C4-2B (cell line): ENCODE results near the gene NEUROG3.

Source experiments
- CTCF ChIP-seq: fragments of 450-650 bp; conservative IDR thresholded peaks from 2 replicates; pipeline ENCODE4 v1.5.1; 2017; ENCODE audit warnings: mild to moderate bottlenecking
- ZFX ChIP-seq: fragments of 450-650 bp; IDR thresholded peaks from 2 replicates; pipeline ENCODE4 v1.6.1; 2017

- TF ChIP-seq CTCF (no peak), ZFX (no peak)
These were observed 34.8 kb downstream of the NEUROG3 start for GRCh38 chr10:69538461-69538860.
